Gastrocnemius medialis (tissue), 4 donors: ENCODE data around the gene ZCCHC3.

ENCODE experiments used
- CTCF ChIP-seq, 5 experiments: fragments of 450-650 bp in 3 of 5; fragments of 200-600 bp in 2 of 5; sonication (generic) in 2 of 5; IDR thresholded peaks in 4 of 5; conservative IDR thresholded peaks in 1 of 5; 1 replicate in 4 of 5; 2 replicates in 1 of 5; pipeline ENCODE4 v1.5.1; 2016 to 2019; ENCODE audit warnings: antibody characterized with exemption in 5 of 5, mild to moderate bottlenecking in 3 of 5, moderate library complexity in 3 of 5
- POLR2A ChIP-seq, 2 donors: fragments of 450-650 bp; IDR thresholded peaks; one replicate each; pipeline ENCODE4 v1.6.1; 2017; ENCODE audit warnings: antibody characterized with exemption in 2 of 2, mild to moderate bottlenecking in 2 of 2, moderate library complexity in 2 of 2

- TF ChIP-seq POLR2A (IDR thresholded peaks at IDR 0.05) (no peak), CTCF (IDR thresholded peaks at IDR 0.05 in 4 of 5, conservative IDR thresholded peaks at IDR 0.05 in 1 of 5) (no peak)
Measured at GRCh38 chr20:311609-312008, 14.2 kb downstream of the ZCCHC3 start.
